HCT116 (cell line): ENCODE data around the gene STRAP. TPM values are rescaled to one million over a fixed set of nuclear protein-coding genes. Genes with fewer than 3 reads are reported as not detected.

Experiments
- ATAC-seq: fragments of 200-7000 bp; cut with Tn5 transposase; 2 replicates; pipeline ENCODE4 v1.9.1; 2020; ENCODE audit warnings: mild to moderate bottlenecking, moderate library complexity
- BruUV-seq: library from RNA; stranded (reverse); fragments of 400-500 nt; replicated peaks from 2 replicates; lab custom pipeline; 2021; lab: Mats Ljungman, UMichigan
- CTCF ChIA-PET: fragments of 300-600 bp; sonication (Branson Sonifier 250); formaldehyde crosslinking; loops from one replicate; lab custom pipeline; 2021; ENCODE audit warnings: antibody characterized with exemption; lab: Charles Lee
- POLR2A ChIA-PET: fragments of 300-600, 350-600 bp; sonication (Branson Sonifier 250); formaldehyde crosslinking; loops from one replicate; lab custom pipeline; 2021; ENCODE audit warnings: antibody characterized with exemption; lab: Charles Lee
- RAD21 ChIA-PET, 2 experiments: fragments of 300-600 bp; sonication (Branson Sonifier 250); formaldehyde crosslinking; loops; one replicate each; lab custom pipeline; 2023; ENCODE audit warnings: low total read pairs in 2 of 2; ENCODE audit not compliant: uncharacterized antibody in 2 of 2, unreplicated experiment in 2 of 2, low non-redundant PET in 1 of 2; lab: Charles Lee
- DNase-seq: peaks from one replicate; pipeline ENCODE4 v3.0.0-alpha.2; 2010; ENCODE audit warnings: low read depth, low spot score
- H2AFZ ChIP-seq: fragments of 200-600 bp; shearing (Covaris generic), sonication (generic); 2 replicates; pipeline ENCODE4 v1.6.1; 2017; ENCODE audit warnings: low read depth, mixed run types, mixed read lengths, antibody characterized with exemption, low read length; ENCODE audit not compliant: poor library complexity, severe bottlenecking
- H3K27ac ChIP-seq: 2 replicates; pipeline ENCODE4 v1.5.1; 2012; ENCODE audit warnings: low read depth, low read length
- H3K27me3 ChIP-seq: fragments of 200-600 bp; sonication (generic); 2 replicates; pipeline ENCODE4 v1.6.1; 2016; ENCODE audit warnings: mixed run types, low read length, mixed read lengths; ENCODE audit not compliant: insufficient read depth
- H3K36me3 ChIP-seq, 2 experiments: fragments of 200-500 bp in 1 of 2; fragments of 200-600 bp in 1 of 2; sonication (Bioruptor generic) in 1 of 2; sonication (generic) in 1 of 2; 2 replicates each; pipeline versions ENCODE4 v1.5.1 to v1.6.1; 2014 to 2016; ENCODE audit warnings: low read length in 2 of 2, inconsistent platforms in 1 of 2, mixed read lengths in 1 of 2, mixed run types in 1 of 2; ENCODE audit not compliant: insufficient read depth in 2 of 2, control insufficient read depth in 1 of 2
- H3K4me1 ChIP-seq, 2 experiments: fragments of 200-600 bp in 1 of 2; sonication (generic) in 1 of 2; 2 replicates each; pipeline versions ENCODE4 v1.5.1 to v1.6.1; 2012 to 2017; ENCODE audit warnings: low read length in 2 of 2, inconsistent platforms in 1 of 2, mild to moderate bottlenecking in 1 of 2, mixed read lengths in 1 of 2, mixed run types in 1 of 2, moderate library complexity in 1 of 2; ENCODE audit not compliant: insufficient read depth in 2 of 2, control insufficient read depth in 1 of 2
- H3K4me2 ChIP-seq: fragments of 200-600 bp; sonication (generic); 2 replicates; pipeline ENCODE4 v1.6.1; 2017; ENCODE audit warnings: mixed run types, low read length, mixed read lengths
- H3K4me3 ChIP-seq, 2 experiments: fragments of 200-600 bp in 1 of 2; sonication (generic) in 1 of 2; replicated peaks in 1 of 2; 2 replicates each; pipeline ENCODE4 v1.5.1; 2011 to 2016; ENCODE audit warnings: low read length in 2 of 2, control low read depth in 1 of 2, low read depth in 1 of 2, mild to moderate bottlenecking in 1 of 2, mixed read lengths in 1 of 2, mixed run types in 1 of 2
- H3K79me2 ChIP-seq: fragments of 200-600 bp; sonication (generic); 2 replicates; pipeline ENCODE4 v1.6.1; 2017; ENCODE audit warnings: mild to moderate bottlenecking, mixed run types, low read length, moderate library complexity, mixed read lengths; ENCODE audit not compliant: insufficient read depth
- H3K9ac ChIP-seq: fragments of 200-600 bp; sonication (generic); 2 replicates; pipeline ENCODE4 v1.6.1; 2016; ENCODE audit warnings: low read length, mixed read lengths
- H3K9me2 ChIP-seq: fragments of 200-600 bp; sonication (generic), shearing (Covaris generic); 2 replicates; pipeline ENCODE4 v1.6.1; 2017; ENCODE audit warnings: mixed run types, mild to moderate bottlenecking, moderate library complexity; ENCODE audit not compliant: insufficient read depth
- H3K9me3 ChIP-seq, 2 experiments: fragments of 200-500 bp in 1 of 2; fragments of 200-600 bp in 1 of 2; sonication (Bioruptor generic) in 1 of 2; sonication (generic) in 1 of 2; 2 replicates each; pipeline ENCODE4 v1.6.1; 2014 to 2017; ENCODE audit warnings: low read length in 2 of 2, mixed read lengths in 2 of 2, inconsistent platforms in 1 of 2, low read depth in 1 of 2, mild to moderate bottlenecking in 1 of 2, mixed run types in 1 of 2, moderate library complexity in 1 of 2; ENCODE audit not compliant: control insufficient read depth in 1 of 2, insufficient read depth in 1 of 2
- H4K20me1 ChIP-seq: fragments of 200-600 bp; sonication (generic), shearing (Covaris generic); 2 replicates; pipeline ENCODE4 v1.6.1; 2017; ENCODE audit warnings: mixed run types, mild to moderate bottlenecking, moderate library complexity; ENCODE audit not compliant: insufficient read depth
- ELF1 ChIP-seq: IDR thresholded peaks from 2 replicates; pipeline ENCODE4 v1.6.1; 2012; ENCODE audit warnings: low read depth, borderline replicate concordance
- EZH2 ChIP-seq: fragments of 200-600 bp; sonication (generic); IDR thresholded peaks from 2 replicates; pipeline ENCODE4 v1.6.1; 2017; ENCODE audit warnings: antibody characterized with exemption, mixed run types
- EZH2phosphoT487 ChIP-seq: fragments of 200-600 bp; IDR thresholded peaks from 2 replicates; pipeline ENCODE4 v1.6.1; 2018; ENCODE audit warnings: antibody characterized with exemption, borderline replicate concordance
- FOSL1 ChIP-seq: IDR thresholded peaks from 2 replicates; pipeline ENCODE4 v1.6.1; 2012; ENCODE audit warnings: low read depth
- POLR2A ChIP-seq: IDR thresholded peaks from 2 replicates; pipeline ENCODE4 v1.7.0; 2011; ENCODE audit warnings: borderline replicate concordance; ENCODE audit not compliant: insufficient read depth, insufficient read length; ENCODE audit errors: extremely low read depth
- POLR2AphosphoS5 ChIP-seq: IDR thresholded peaks from 2 replicates; pipeline ENCODE4 v1.6.1; 2011; ENCODE audit warnings: mild to moderate bottlenecking, low read depth, low read length, moderate library complexity
- RAD21 ChIP-seq: IDR thresholded peaks from 2 replicates; pipeline ENCODE4 v1.6.1; 2012; ENCODE audit warnings: low read depth, mild to moderate bottlenecking
- SP1 ChIP-seq: IDR thresholded peaks from 2 replicates; pipeline ENCODE4 v1.6.1; 2012; ENCODE audit warnings: low read depth
- SRF ChIP-seq: IDR thresholded peaks from 2 replicates; pipeline ENCODE4 v1.6.1; 2012; ENCODE audit warnings: low read depth
- TCF7L2 ChIP-seq: IDR thresholded peaks from 2 replicates; pipeline ENCODE4 v1.7.0; 2011; ENCODE audit warnings: borderline replicate concordance, inconsistent platforms; ENCODE audit not compliant: insufficient read depth, insufficient read length; ENCODE audit errors: extremely low read depth
- YY1 ChIP-seq: IDR thresholded peaks from 2 replicates; pipeline ENCODE4 v1.6.1; 2011; ENCODE audit warnings: low read length, low read depth, moderate library complexity, mild to moderate bottlenecking; ENCODE audit not compliant: insufficient replicate concordance; ENCODE audit errors: extremely low read depth
- ZFX ChIP-seq: fragments of 450-650 bp; IDR thresholded peaks from 2 replicates; pipeline ENCODE4 v1.6.1; 2017
- intact Hi-C: fragments of 100-400 bp; cut with micrococcal nuclease; formaldehyde crosslinking; loops from 2 replicates; pipeline ENCODE4 v1.10.0; 2022
- total RNA-seq: library from RNA; stranded (reverse); gene quantifications from one replicate; pipeline ENCODE4 v1.2.1, GENCODE V29; 2021; ENCODE audit not compliant: unreplicated experiment
- TF ChIP-seq, protein P1 (sequence below): IDR thresholded peaks from 2 replicates; pipeline ENCODE4 v1.6.1; 2011; ENCODE audit warnings: mild to moderate bottlenecking, low read length, moderate library complexity; ENCODE audit not compliant: insufficient replicate concordance; ENCODE audit errors: extremely low read depth
- TF ChIP-seq, protein P2 (sequence below): IDR thresholded peaks from 2 replicates; pipeline ENCODE4 v1.6.1; 2012; ENCODE audit warnings: low read depth

STRAP gene
- total RNA-seq, 1 experiment from 2014 or later: 156 TPM

DNA sequence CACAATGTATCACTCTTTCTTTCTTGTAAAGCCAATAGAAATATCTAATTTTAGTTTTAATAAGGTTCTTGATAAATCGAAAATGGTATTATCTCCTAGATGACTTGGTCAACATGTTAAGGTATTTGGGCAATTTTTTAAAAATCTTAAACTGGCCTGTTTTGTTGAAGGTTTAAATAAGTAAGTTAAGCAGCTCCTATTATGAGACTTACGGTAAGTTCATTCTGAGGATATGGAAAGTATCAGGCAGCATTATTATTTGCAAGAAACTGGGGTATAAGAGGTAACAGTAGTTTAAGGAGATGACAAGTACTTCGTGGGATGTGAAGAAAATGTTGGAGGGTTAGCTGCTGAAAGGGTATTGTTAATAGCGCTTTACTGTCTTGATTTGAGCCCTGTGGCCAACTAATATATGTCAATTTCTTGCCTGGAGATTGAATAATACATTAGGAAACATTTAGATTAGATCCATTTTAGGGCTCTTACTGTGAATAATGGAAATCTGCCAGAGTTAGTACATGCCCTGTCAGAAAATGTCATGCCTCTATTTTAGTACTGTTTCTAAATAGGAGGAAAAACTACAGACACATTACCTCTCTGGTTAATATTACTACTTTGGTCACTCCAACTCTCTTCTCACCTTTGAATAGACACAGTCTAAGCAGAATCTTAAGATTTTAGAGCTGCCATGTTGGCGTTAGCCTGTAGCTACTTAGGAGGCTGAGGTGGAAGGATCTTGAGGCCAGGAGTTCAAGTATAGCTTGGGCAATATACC, 5.0 kb downstream of the STRAP start:
- H3K4me3 ChIP-seq: no peak overlapping the region
- peaks cover 19 to 37% of the 10 kb centered on the region in 2 experiments; a peak in 3 of 4 replicates for H3K36me3 ChIP-seq
- ChIA-PET RAD21 (no interaction called here), POLR2A (no interaction called here)
- no peak overlapping the region for H3K27ac ChIP-seq
- no peak overlapping the region for H3K9ac ChIP-seq
- H3K9me2 ChIP-seq: no peaks in the 10 kb centered on the region
- intact Hi-C loops: no loop called here
- H2AFZ ChIP-seq: no peak overlapping the region
- ATAC-seq (no peak), DNase-seq (no peak)
- H4K20me1 ChIP-seq: peaks cover 20% of the 10 kb centered on the region; the same call in 1 of the 2 replicates
- no TSS peak for BruUV-seq
- TF ChIP-seq EZH2phosphoT487 (no peak), YY1 (no peak), SP1 (no peak), ELF1 (no peak), TCF7L2 (no peak)
- TF ChIP-seq, all 23 proteins: peak for 0
- no peaks in the 10 kb centered on the region for H3K9me3 ChIP-seq
- H3K4me1 ChIP-seq: peaks cover 7 to 16% of the 10 kb centered on the region in 2 experiments
- H3K4me2 ChIP-seq: no peak overlapping the region
- H3K27me3 ChIP-seq: no peaks in the 10 kb centered on the region
- CTCF ChIA-PET: interaction anchor here (3.1 kb wide), 1 partner anchor 12 kb away, joined by 16 read pairs; no protein-coding TSS in a partner anchor
- peaks cover 100% of the 10 kb centered on the region for H3K79me2 ChIP-seq

DNA sequence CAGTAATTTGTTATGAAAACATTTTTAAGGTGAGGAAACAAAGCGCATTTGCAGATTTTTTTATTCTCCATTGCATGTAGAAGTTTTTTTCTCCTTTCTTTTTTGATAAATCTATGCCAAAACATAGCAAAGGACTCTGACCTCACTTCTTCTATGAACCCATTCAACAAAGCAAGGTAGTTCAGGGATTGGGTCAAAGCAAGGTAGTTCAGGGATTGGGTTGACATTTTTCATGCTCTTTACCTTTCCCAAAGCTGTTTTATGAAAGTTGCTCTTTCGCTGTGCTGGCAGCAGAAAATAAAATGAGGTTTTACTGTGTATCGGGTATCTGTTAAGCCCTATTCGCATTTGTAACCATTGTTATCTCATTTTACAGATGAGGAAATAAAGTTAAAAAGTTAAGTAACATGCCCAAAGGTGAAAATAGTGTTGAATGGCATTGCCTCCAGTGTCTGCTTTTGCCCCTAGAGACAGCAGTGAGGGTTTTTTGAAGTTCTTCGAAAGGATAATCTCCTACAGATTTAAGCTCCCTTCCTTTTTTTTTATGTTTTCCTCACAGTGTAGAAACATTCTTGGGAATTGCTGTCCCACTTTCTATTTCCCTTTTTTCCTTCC, 10.6 kb downstream of the STRAP start:
- Histone ChIP-seq H3K36me3 (peaks cover 45 to 49% of the 10 kb centered on the region in 2 experiments), H3K79me2 (peaks cover 90% of the 10 kb centered on the region), H3K4me3 (no peak overlapping the region), H3K27ac (no peak overlapping the region), H3K4me1 (no peaks in the 10 kb centered on the region), H4K20me1 (peaks cover 22% of the 10 kb centered on the region; the same call in 1 of the 2 replicates), H3K4me2 (no peak overlapping the region), H3K9me2 (no peaks in the 10 kb centered on the region), H3K9me3 (no peaks in the 10 kb centered on the region), H3K27me3 (no peaks in the 10 kb centered on the region), H3K9ac (no peak overlapping the region), H2AFZ (no peak overlapping the region)
- BruUV-seq: no TSS peak
- ChIA-PET CTCF (no interaction called here), POLR2A (interaction anchor here (0.9 kb wide), 1 partner anchor 18 kb away, joined by 3 read pairs; the partner anchor contains the start of gene DERA), RAD21 (no interaction called here)
- DNase-seq (no peak), ATAC-seq (no peak)
- intact Hi-C loops: no loop called here
- no peak for TF ChIP-seq POLR2A
- no peak for TF ChIP-seq RAD21
- TF ChIP-seq, protein P1, sequence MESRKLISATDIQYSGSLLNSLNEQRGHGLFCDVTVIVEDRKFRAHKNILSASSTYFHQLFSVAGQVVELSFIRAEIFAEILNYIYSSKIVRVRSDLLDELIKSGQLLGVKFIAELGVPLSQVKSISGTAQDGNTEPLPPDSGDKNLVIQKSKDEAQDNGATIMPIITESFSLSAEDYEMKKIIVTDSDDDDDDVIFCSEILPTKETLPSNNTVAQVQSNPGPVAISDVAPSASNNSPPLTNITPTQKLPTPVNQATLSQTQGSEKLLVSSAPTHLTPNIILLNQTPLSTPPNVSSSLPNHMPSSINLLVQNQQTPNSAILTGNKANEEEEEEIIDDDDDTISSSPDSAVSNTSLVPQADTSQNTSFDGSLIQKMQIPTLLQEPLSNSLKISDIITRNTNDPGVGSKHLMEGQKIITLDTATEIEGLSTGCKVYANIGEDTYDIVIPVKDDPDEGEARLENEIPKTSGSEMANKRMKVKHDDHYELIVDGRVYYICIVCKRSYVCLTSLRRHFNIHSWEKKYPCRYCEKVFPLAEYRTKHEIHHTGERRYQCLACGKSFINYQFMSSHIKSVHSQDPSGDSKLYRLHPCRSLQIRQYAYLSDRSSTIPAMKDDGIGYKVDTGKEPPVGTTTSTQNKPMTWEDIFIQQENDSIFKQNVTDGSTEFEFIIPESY: no peak
- TF ChIP-seq ZFX: no peak
- TF ChIP-seq, protein P2, sequence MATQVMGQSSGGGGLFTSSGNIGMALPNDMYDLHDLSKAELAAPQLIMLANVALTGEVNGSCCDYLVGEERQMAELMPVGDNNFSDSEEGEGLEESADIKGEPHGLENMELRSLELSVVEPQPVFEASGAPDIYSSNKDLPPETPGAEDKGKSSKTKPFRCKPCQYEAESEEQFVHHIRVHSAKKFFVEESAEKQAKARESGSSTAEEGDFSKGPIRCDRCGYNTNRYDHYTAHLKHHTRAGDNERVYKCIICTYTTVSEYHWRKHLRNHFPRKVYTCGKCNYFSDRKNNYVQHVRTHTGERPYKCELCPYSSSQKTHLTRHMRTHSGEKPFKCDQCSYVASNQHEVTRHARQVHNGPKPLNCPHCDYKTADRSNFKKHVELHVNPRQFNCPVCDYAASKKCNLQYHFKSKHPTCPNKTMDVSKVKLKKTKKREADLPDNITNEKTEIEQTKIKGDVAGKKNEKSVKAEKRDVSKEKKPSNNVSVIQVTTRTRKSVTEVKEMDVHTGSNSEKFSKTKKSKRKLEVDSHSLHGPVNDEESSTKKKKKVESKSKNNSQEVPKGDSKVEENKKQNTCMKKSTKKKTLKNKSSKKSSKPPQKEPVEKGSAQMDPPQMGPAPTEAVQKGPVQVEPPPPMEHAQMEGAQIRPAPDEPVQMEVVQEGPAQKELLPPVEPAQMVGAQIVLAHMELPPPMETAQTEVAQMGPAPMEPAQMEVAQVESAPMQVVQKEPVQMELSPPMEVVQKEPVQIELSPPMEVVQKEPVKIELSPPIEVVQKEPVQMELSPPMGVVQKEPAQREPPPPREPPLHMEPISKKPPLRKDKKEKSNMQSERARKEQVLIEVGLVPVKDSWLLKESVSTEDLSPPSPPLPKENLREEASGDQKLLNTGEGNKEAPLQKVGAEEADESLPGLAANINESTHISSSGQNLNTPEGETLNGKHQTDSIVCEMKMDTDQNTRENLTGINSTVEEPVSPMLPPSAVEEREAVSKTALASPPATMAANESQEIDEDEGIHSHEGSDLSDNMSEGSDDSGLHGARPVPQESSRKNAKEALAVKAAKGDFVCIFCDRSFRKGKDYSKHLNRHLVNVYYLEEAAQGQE: no peak
- no peak for TF ChIP-seq SRF
- TF ChIP-seq FOSL1: no peak
- no peak for TF ChIP-seq POLR2AphosphoS5
- no peak for TF ChIP-seq EZH2
